PC-3 (cell line): ENCODE measurements around the gene ZNF771.

Experiments
- CTCF ChIP-seq: fragments of 300-600 bp; sonication (generic); conservative IDR thresholded peaks from 2 replicates; pipeline ENCODE4 v1.5.1; 2017; ENCODE audit warnings: antibody characterized with exemption, low read depth, mild to moderate bottlenecking, low read length
- EZH2 ChIP-seq: fragments of 300-600 bp; sonication (generic); IDR thresholded peaks from one replicate; pipeline ENCODE4 v1.6.1; 2017; ENCODE audit warnings: antibody characterized with exemption, mild to moderate bottlenecking, low read length; ENCODE audit not compliant: unreplicated experiment

- TF ChIP-seq CTCF (no peak), EZH2 (no peak)
Observed at GRCh38 chr16:30445149-30445407, 37.7 kb downstream of the ZNF771 start.
